A549 (cell line): Measurements from ENCODE around the gene H6PD. TPM values are rescaled to one million over a fixed set of nuclear protein-coding genes. Genes with fewer than 3 reads are reported as not detected.

ENCODE experiments used
- ATAC-seq, 2 experiments: fragments of 200-7000 bp in 1 of 2; fragments of >200 bp in 1 of 2; cut with Nextera tagmentation in 1 of 2; cut with Tn5 transposase in 1 of 2; 3 replicates each; pipeline versions ENCODE4 v1.8.0 to v1.9.1; 2018 to 2020; ENCODE audit warnings: mild to moderate bottlenecking in 1 of 2, moderate library complexity in 1 of 2
- CTCF ChIA-PET: fragments of 300-600 bp; sonication (Branson Sonifier 250); formaldehyde crosslinking; extraction: SDS; loops from one replicate; lab custom pipeline; 2021; ENCODE audit warnings: antibody characterized with exemption, inconsistent platforms; lab: Yijun Ruan, JAX
- POLR2A ChIA-PET: fragments of 350-600 bp; formaldehyde crosslinking; extraction: SDS; loops from one replicate; lab custom pipeline; 2021; ENCODE audit warnings: antibody characterized with exemption, inconsistent platforms; lab: Yijun Ruan, JAX
- DNase-seq, 2 experiments: peaks; one replicate each; pipeline versions ENCODE4 v3.0.0 to v3.0.0-alpha.2; 2011 to 2016; ENCODE audit warnings: low read depth in 1 of 2, low spot score in 1 of 2
- FAIRE-seq: peaks from 2 replicates; lab custom pipeline; 2011; peaks lifted over from hg19 to GRCh38; lab: Jason Lieb, UNC
- H3K27ac ChIP-seq, 2 experiments: fragments of >200 bp; sonication (Bioruptor Twin); formaldehyde crosslinking; 3 replicates each; pipeline ENCODE4 v1.5.1; 2016 to 2017
- H3K4me1 ChIP-seq: fragments of >200 bp; sonication (Bioruptor Twin); formaldehyde crosslinking; 3 replicates; pipeline ENCODE4 v1.6.1; 2016
- H3K4me2 ChIP-seq: fragments of >200 bp; sonication (Bioruptor Twin); formaldehyde crosslinking; 3 replicates; pipeline ENCODE4 v1.6.1; 2016
- H3K4me3 ChIP-seq: fragments of >200 bp; sonication (Bioruptor Twin); formaldehyde crosslinking; 3 replicates; pipeline ENCODE4 v1.5.1; 2016
- H3K9me3 ChIP-seq: fragments of >200 bp; sonication (Bioruptor Twin); formaldehyde crosslinking; 3 replicates; pipeline ENCODE4 v1.6.1; 2016
- ATOH8 ChIP-seq: fragments of 250-450 bp; sonication (Bioruptor Pico); IDR thresholded peaks from 2 replicates; pipeline ENCODE4 v1.5.0; 2020; ENCODE audit warnings: low read depth, mild to moderate bottlenecking, moderate library complexity
- BCL3 ChIP-seq: fragments of >200 bp; sonication (Bioruptor Twin); formaldehyde crosslinking; IDR thresholded peaks from 3 replicates; pipeline ENCODE4 v1.6.1; 2016
- CEBPB ChIP-seq, 2 experiments: fragments of >200 bp in 1 of 2; sonication (Bioruptor Twin) in 1 of 2; formaldehyde crosslinking in 1 of 2; IDR thresholded peaks; 2 replicates each; pipeline ENCODE4 v1.6.1; 2012 to 2016
- CHD2 ChIP-seq: fragments of 150-350 bp; IDR thresholded peaks from 2 replicates; pipeline ENCODE4 v1.6.1; 2014; ENCODE audit warnings: low read length; ENCODE audit not compliant: partially characterized antibody
- E2F6 ChIP-seq: IDR thresholded peaks from 2 replicates; pipeline ENCODE4 v1.6.1; 2012; ENCODE audit warnings: low read depth, borderline replicate concordance
- EHF ChIP-seq: fragments of 250-450 bp; sonication (Bioruptor Pico); IDR thresholded peaks from 2 replicates; pipeline ENCODE4 v1.5.0; 2020; ENCODE audit warnings: mild to moderate bottlenecking
- EHMT2 ChIP-seq: fragments of 200-600 bp; sonication (generic); IDR thresholded peaks from 2 replicates; pipeline ENCODE4 v1.6.1; 2016; ENCODE audit warnings: antibody characterized with exemption, low read depth, mild to moderate bottlenecking, moderate library complexity
- ELK1 ChIP-seq: fragments of 150-350 bp; IDR thresholded peaks from 2 replicates; pipeline ENCODE4 v1.6.1; 2014; ENCODE audit warnings: low read depth, mild to moderate bottlenecking, low read length
- EP300 ChIP-seq, 2 experiments: fragments of >200 bp; sonication (Bioruptor Twin); formaldehyde crosslinking; IDR thresholded peaks; 2 replicates in 1 of 2; 3 replicates in 1 of 2; pipeline ENCODE4 v1.6.1; 2016 to 2017
- FOSB ChIP-seq: fragments of 250-450 bp; sonication (Bioruptor Pico); IDR thresholded peaks from 2 replicates; pipeline ENCODE4 v1.5.0; 2020; ENCODE audit warnings: mild to moderate bottlenecking, moderate library complexity
- FOSL2 ChIP-seq, 2 experiments: fragments of 450-650 bp in 1 of 2; fragments of >200 bp in 1 of 2; sonication (Bioruptor Twin) in 1 of 2; formaldehyde crosslinking; IDR thresholded peaks; 2 replicates each; pipeline versions ENCODE4 v1.5.0 to v1.6.1; 2016 to 2020; ENCODE audit warnings: mild to moderate bottlenecking in 1 of 2, moderate library complexity in 1 of 2
- HDAC2 ChIP-seq: fragments of 200-600 bp; sonication (generic); IDR thresholded peaks from 2 replicates; pipeline ENCODE4 v1.6.1; 2016
- HES2 ChIP-seq: fragments of >200 bp; sonication (Bioruptor Twin); formaldehyde crosslinking; IDR thresholded peaks from 2 replicates; pipeline ENCODE4 v1.6.1; 2016
- HOXA7 ChIP-seq: fragments of 250-450 bp; sonication (Bioruptor Pico); IDR thresholded peaks from 2 replicates; pipeline ENCODE4 v1.5.0; 2020; ENCODE audit warnings: mild to moderate bottlenecking, moderate library complexity
- HOXB5 ChIP-seq: fragments of 250-450 bp; sonication (Bioruptor Pico); IDR thresholded peaks from 2 replicates; pipeline ENCODE4 v1.5.0; 2020; ENCODE audit warnings: mild to moderate bottlenecking, moderate library complexity
- JUNB ChIP-seq: fragments of >200 bp; sonication (Bioruptor Twin); formaldehyde crosslinking; IDR thresholded peaks from 2 replicates; pipeline ENCODE4 v1.6.1; 2016
- MAFK ChIP-seq: fragments of 450-650 bp; IDR thresholded peaks from 2 replicates; pipeline ENCODE4 v1.6.1; 2014; ENCODE audit not compliant: partially characterized antibody
- MAZ ChIP-seq: fragments of 150-350 bp; IDR thresholded peaks from 2 replicates; pipeline ENCODE4 v1.6.1; 2014; ENCODE audit warnings: antibody characterized with exemption, low read depth, low read length, borderline replicate concordance
- NPAS2 ChIP-seq: fragments of 250-450 bp; sonication (Bioruptor Pico); IDR thresholded peaks from 2 replicates; pipeline ENCODE4 v1.8.0; 2022; ENCODE audit warnings: mild to moderate bottlenecking, moderate library complexity, borderline replicate concordance
- POLR2AphosphoS2 ChIP-seq: conservative IDR thresholded peaks from 2 replicates; pipeline ENCODE4 v1.6.1; 2012; ENCODE audit warnings: low read length, improper control_type of control experiment, inconsistent platforms
- RCOR1 ChIP-seq: fragments of 150-350 bp; IDR thresholded peaks from 2 replicates; pipeline ENCODE4 v1.6.1; 2014; ENCODE audit warnings: antibody characterized with exemption, low read length, low read depth
- REST ChIP-seq: fragments of 200-600 bp; sonication (generic); IDR thresholded peaks from 2 replicates; pipeline ENCODE4 v1.6.1; 2016; ENCODE audit warnings: antibody characterized with exemption, mild to moderate bottlenecking, moderate library complexity
- SMC3 ChIP-seq: fragments of >200 bp; sonication (Bioruptor Twin); formaldehyde crosslinking; IDR thresholded peaks from 3 replicates; pipeline ENCODE4 v1.6.1; 2018; ENCODE audit warnings: inconsistent platforms
- SREBF2 ChIP-seq: fragments of 450-650 bp; IDR thresholded peaks from 2 replicates; pipeline ENCODE4 v1.6.1; 2014; ENCODE audit warnings: mild to moderate bottlenecking, moderate library complexity
- TP53 ChIP-seq: fragments of 250-450 bp; sonication (Bioruptor Pico); IDR thresholded peaks from 2 replicates; pipeline ENCODE4 v1.5.0; 2021; ENCODE audit warnings: mild to moderate bottlenecking, moderate library complexity
- USF2 ChIP-seq: fragments of 450-650 bp; IDR thresholded peaks from 2 replicates; pipeline ENCODE4 v1.6.1; 2014; ENCODE audit warnings: antibody characterized with exemption
- ZC3H11A ChIP-seq: fragments of 450-650 bp; IDR thresholded peaks from 2 replicates; pipeline ENCODE4 v1.6.1; 2014; ENCODE audit warnings: antibody characterized with exemption, mild to moderate bottlenecking
- WGBS: methylation state at CpG from one replicate; pipeline ENCODE4 v1.1.6; 2017; ENCODE audit errors: missing lambda C conversion rate; 5-methylcytosine and 5-hydroxymethylcytosine counted together
- polyA plus RNA-seq, 4 experiments: library from polyadenylated mRNA; depleted of rRNA in 3 of 4; stranded (reverse); fragments of >200 nt; fragmentation: RNase III in 1 of 4; extraction: RNeasy Plus Mini Kit Qiagen cat#74134 plus additional on column Dnase treatment in 1 of 4; gene quantifications; 2 replicates in 3 of 4; 3 replicates in 1 of 4; pipeline ENCODE4 v1.2.3, GENCODE V29; 2011 to 2017

The H6PD gene
- polyA plus RNA-seq, 2 of the 4 experiments (the other 2 are of a cell fraction), result 6.0 to 7.9 TPM

- no peak for TF ChIP-seq USF2
Observed at GRCh38 chr1:9271283-9271682, 36.7 kb downstream of the H6PD start (continued).

GRCh38 chr1:9271861-9272595, 37.5 kb downstream of the H6PD start:
- TF ChIP-seq MAFK, result no peak
- TF ChIP-seq EHMT2, result no peak
- no peak for TF ChIP-seq MAZ
- TF ChIP-seq TP53 (CRISPR knock-in tag), result no peak
- TF ChIP-seq JUNB, result no peak
- TF ChIP-seq CEBPB (IDR thresholded peaks at IDR 0.05), result no peak
- TF ChIP-seq EHF (CRISPR knock-in tag), result no peak
- TF ChIP-seq HES2, result no peak
- ChIA-PET CTCF (interaction anchor here (0.5 to 1.6 kb wide), 4 partner anchors 17 to 220 kb away, joined by 3 to 6 read pairs (median 4); no protein-coding TSS in a partner anchor), POLR2A (no interaction called here)
- ATAC-seq (no peak), DNase-seq (no peak), FAIRE-seq (no peak)
- Histone ChIP-seq H3K4me2 (no peak overlapping the region), H3K9me3 (no peaks in the 10 kb centered on the region), H3K4me1 (peaks cover 6% of the 10 kb centered on the region; the same call in 2 of the 3 replicates), H3K4me3 (no peak overlapping the region), H3K27ac (no peak overlapping the region)
- WGBS, result 95% methylated on average over 15 of the region's 24 CpGs

- CTCF ChIA-PET, result interaction anchor here (0.9 to 1.6 kb wide), 3 partner anchors 16 to 221 kb away, joined by 4 read pairs; no protein-coding TSS in a partner anchor
- no peak for TF ChIP-seq EP300 (IDR thresholded peaks at IDR 0.05)
- no peak for TF ChIP-seq CHD2
- TF ChIP-seq HOXA7 (CRISPR knock-in tag), result no peak
- TF ChIP-seq HOXB5 (CRISPR knock-in tag), result no peak
- no peak for TF ChIP-seq NPAS2
- no peak for TF ChIP-seq E2F6
- no peak for TF ChIP-seq ZC3H11A
- TF ChIP-seq ATOH8 (CRISPR knock-in tag), result no peak
- no peak for TF ChIP-seq FOSB (CRISPR knock-in tag)
- TF ChIP-seq BCL3, result no peak
- no peak for TF ChIP-seq RCOR1
- TF ChIP-seq ELK1, result no peak
- TF ChIP-seq HDAC2, result no peak
- no peak for TF ChIP-seq REST
- no peak for TF ChIP-seq POLR2AphosphoS2
- no peak for TF ChIP-seq SREBF2
- no peak for TF ChIP-seq SMC3
- no peak for TF ChIP-seq CEBPB (IDR thresholded peaks at IDR 0.05)
- no peak for TF ChIP-seq FOSL2 (IDR thresholded peaks at IDR 0.05)
- no peak for TF ChIP-seq FOSL2 (CRISPR knock-in tag; IDR thresholded peaks at IDR 0.05)
Observed at GRCh38 chr1:9273177-9273576, 38.6 kb downstream of the H6PD start.

More at GRCh38 chr1:9273177-9273576, 38.6 kb downstream of the H6PD start:
- H3K9me3 ChIP-seq, result no peaks in the 10 kb centered on the region
- no peak for DNase-seq
- no peak overlapping the region for H3K4me2 ChIP-seq
- no peak for FAIRE-seq
- ATAC-seq, result no peak; a peak in 1 of 6 replicates
- H3K4me1 ChIP-seq, result peaks cover 6% of the 10 kb centered on the region; the same call in 2 of the 3 replicates
- no peak overlapping the region for H3K27ac ChIP-seq
- POLR2A ChIA-PET, result no interaction called here
- no peak overlapping the region for H3K4me3 ChIP-seq
- 75% methylated on average over 8 of the region's 11 CpGs for WGBS
